Esophagus squamous epithelium (tissue), 5 donors: ENCODE measurements around the gene DNAH7. TPM values are rescaled to one million over a fixed set of nuclear protein-coding genes. Genes with fewer than 3 reads are reported as not detected.

ENCODE experiments used
- DNase-seq: peaks from one replicate; lab custom pipeline; 2025; lab: John Stamatoyannopoulos, UW
- H3K27ac ChIP-seq, 4 donors: fragments of 200-600 bp; sonication (generic); one replicate each; pipeline ENCODE4 v1.5.1; 2016 to 2019; ENCODE audit warnings: mild to moderate bottlenecking in 1 of 4
- H3K27me3 ChIP-seq, 4 donors: fragments of 200-600 bp; sonication (generic); 1 replicate in 3 of 4; 2 replicates in 1 of 4; pipeline versions ENCODE4 v1.5.1 to v1.6.0; 2017 to 2021; ENCODE audit warnings: antibody characterized with exemption in 1 of 4
- H3K36me3 ChIP-seq, 3 donors: fragments of 200-600 bp; sonication (generic); one replicate each; pipeline ENCODE4 v1.5.1; 2016 to 2019
- H3K4me1 ChIP-seq, 3 donors: fragments of 200-600 bp; sonication (generic); one replicate each; pipeline ENCODE4 v1.5.1; 2017 to 2019
- H3K4me3 ChIP-seq, 4 donors: fragments of 200-600 bp; sonication (generic); 1 replicate in 3 of 4; 2 replicates in 1 of 4; pipeline ENCODE4 v1.5.1; 2016 to 2019; ENCODE audit warnings: mild to moderate bottlenecking in 2 of 4, moderate library complexity in 1 of 4
- H3K9me3 ChIP-seq, 3 donors: fragments of 200-600 bp; sonication (generic); one replicate each; pipeline ENCODE4 v1.5.1; 2016 to 2019
- CTCF ChIP-seq, 6 experiments: fragments of 450-650 bp in 4 of 6; fragments of 200-600 bp in 2 of 6; sonication (generic) in 2 of 6; IDR thresholded peaks; one replicate each; pipeline ENCODE4 v1.5.1; 2016 to 2019; ENCODE audit warnings: antibody characterized with exemption in 6 of 6, mild to moderate bottlenecking in 4 of 6, moderate library complexity in 4 of 6
- POLR2A ChIP-seq, 4 donors: fragments of 450-650 bp; IDR thresholded peaks; one replicate each; pipeline ENCODE4 v1.6.1; 2017; ENCODE audit warnings: antibody characterized with exemption in 4 of 4, mild to moderate bottlenecking in 4 of 4, moderate library complexity in 3 of 4
- whole genome bisulfite sequencing, 2 donors: methylation state at CpG; one replicate each; pipeline ENCODE4 v1.1.5; 2018; 5-methylcytosine and 5-hydroxymethylcytosine counted together
- intact Hi-C: fragments of 100-400 bp; cut with DNase I; formaldehyde crosslinking; loops from one replicate; pipeline ENCODE4 v1.15.0; 2022
- total RNA-seq, 4 donors: library from RNA; depleted of rRNA; stranded (reverse); fragments of >200 nt; gene quantifications; one replicate each; pipeline ENCODE4 v1.1.0, GENCODE V29; 2016
- donor health status: DM: yes; HTN: yes; CAD: no.

Gene DNAH7
- total RNA-seq, 4 donors from 2014 or later: 0.15 to 0.76 (median 0.28) TPM

- Histone ChIP-seq H3K27me3 (no peaks in the 10 kb centered on the region), H3K4me1 (no peaks in the 10 kb centered on the region), H3K27ac (no peak overlapping the region), H3K9me3 (no peaks in the 10 kb centered on the region), H3K36me3 (no peaks in the 10 kb centered on the region), H3K4me3 (no peak overlapping the region)
- no peak for DNase-seq
- intact Hi-C loops: no loop called here
- TF ChIP-seq POLR2A (IDR thresholded peaks at IDR 0.05) (no peak), CTCF (IDR thresholded peaks at IDR 0.05) (no peak)
- 85 to 95% methylated on average over 2 of the region's 2 CpGs for WGBS, 2 donors
Measured at GRCh38 chr2:195857132-195857531, 211.5 kb downstream of the DNAH7 start.

GRCh38 chr2:195850764-195851163 lies 217.9 kb downstream of the DNAH7 start:
- Histone ChIP-seq H3K9me3 (no peaks in the 10 kb centered on the region), H3K4me3 (no peak overlapping the region), H3K27me3 (no peaks in the 10 kb centered on the region), H3K4me1 (no peaks in the 10 kb centered on the region), H3K27ac (no peak overlapping the region), H3K36me3 (no peaks in the 10 kb centered on the region)
- intact Hi-C loops: no loop called here
- TF ChIP-seq CTCF (IDR thresholded peaks at IDR 0.05): no peak
- TF ChIP-seq POLR2A (IDR thresholded peaks at IDR 0.05): no peak
- 51 to 77% methylated on average over 3 of the region's 3 CpGs for WGBS, 2 donors
- DNase-seq: no peak

- intact Hi-C loops: no loop called here
- Histone ChIP-seq H3K27me3 (no peaks in the 10 kb centered on the region), H3K4me3 (no peak overlapping the region), H3K36me3 (no peaks in the 10 kb centered on the region), H3K9me3 (no peaks in the 10 kb centered on the region), H3K27ac (no peak overlapping the region), H3K4me1 (no peaks in the 10 kb centered on the region)
- no peak for TF ChIP-seq POLR2A (IDR thresholded peaks at IDR 0.05)
- TF ChIP-seq CTCF (IDR thresholded peaks at IDR 0.05): no peak
- 87 to 93% methylated on average over 4 of the region's 4 CpGs for WGBS, 2 donors
- DNase-seq: no peak
Measured at GRCh38 chr2:195848119-195848899, 220.3 kb downstream of the DNAH7 start.

- TF ChIP-seq POLR2A (IDR thresholded peaks at IDR 0.05) (no peak), CTCF (IDR thresholded peaks at IDR 0.05) (no peak)
- Histone ChIP-seq H3K4me1 (no peaks in the 10 kb centered on the region), H3K36me3 (no peaks in the 10 kb centered on the region), H3K27me3 (no peaks in the 10 kb centered on the region), H3K27ac (no peak overlapping the region), H3K4me3 (no peak overlapping the region), H3K9me3 (no peaks in the 10 kb centered on the region)
- WGBS, 2 donors: 61 to 73% methylated on average over 3 of the region's 3 CpGs
- intact Hi-C loops: no loop called here
- no peak for DNase-seq
Measured at GRCh38 chr2:195842932-195843331, 225.7 kb downstream of the DNAH7 start.

GRCh38 chr2:195838002-195838401 lies 230.6 kb downstream of the DNAH7 start:
- Histone ChIP-seq H3K27me3 (no peaks in the 10 kb centered on the region), H3K4me3 (no peak overlapping the region), H3K9me3 (no peaks in the 10 kb centered on the region), H3K36me3 (no peaks in the 10 kb centered on the region), H3K27ac (no peak overlapping the region), H3K4me1 (no peaks in the 10 kb centered on the region)
- TF ChIP-seq POLR2A (IDR thresholded peaks at IDR 0.05): no peak
- no peak for TF ChIP-seq CTCF (IDR thresholded peaks at IDR 0.05)
- DNase-seq: no peak
- intact Hi-C loops: no loop called here
- 16 to 56% methylated on average over 1 of the region's 1 CpG for WGBS, 2 donors
